ENCODE data around the gene ERC1. TPM values are rescaled to one million over a fixed set of nuclear protein-coding genes. Genes with fewer than 3 reads are reported as not detected.

Gene ERC1
- total RNA-seq, 1 experiment from 2014 or later: 39.4 TPM

- no peak for TF ChIP-seq CTCF (IDR thresholded peaks at IDR 0.05; ENCODE audit: unreplicated experiment)
- no peak overlapping the region for H3K4me3 Mint-ChIP-seq (ENCODE audit: low read depth, unreplicated experiment)
- no peaks in the 10 kb centered on the region for H3K27me3 Mint-ChIP-seq (ENCODE audit: unreplicated experiment)
- no peaks in the 10 kb centered on the region for H3K4me1 Mint-ChIP-seq (ENCODE audit: low read depth, unreplicated experiment)
- intact Hi-C loops (cut with micrococcal nuclease; ENCODE audit: unreplicated experiment): no loop called here
- BruUV-seq (replicated peaks): no TSS peak
- DNase-seq: no peak
- no peaks in the 10 kb centered on the region for H3K9me3 Mint-ChIP-seq (ENCODE audit: low read depth, unreplicated experiment)
- no peak overlapping the region for H3K27ac Mint-ChIP-seq (ENCODE audit: unreplicated experiment)
- H3K36me3 Mint-ChIP-seq (ENCODE audit: insufficient read depth, unreplicated experiment): no peaks in the 10 kb centered on the region
- CTCF ChIA-PET: interaction anchor here (0.6 kb wide), 1 partner anchor 596 kb away, joined by 4 read pairs; no protein-coding TSS in a partner anchor
These were observed 12.7 kb downstream of the ERC1 start for GRCh38 chr12:1003600-1004271.

- H3K4me1 Mint-ChIP-seq (ENCODE audit: low read depth, unreplicated experiment): no peaks in the 10 kb centered on the region
- H3K4me3 Mint-ChIP-seq (ENCODE audit: low read depth, unreplicated experiment): no peak overlapping the region
- H3K9me3 Mint-ChIP-seq (ENCODE audit: low read depth, unreplicated experiment): no peaks in the 10 kb centered on the region
- no peak for DNase-seq
- intact Hi-C loops (cut with micrococcal nuclease; ENCODE audit: unreplicated experiment): no loop called here
- H3K27me3 Mint-ChIP-seq (ENCODE audit: unreplicated experiment): no peaks in the 10 kb centered on the region
- BruUV-seq (replicated peaks): no TSS peak
- H3K27ac Mint-ChIP-seq (ENCODE audit: unreplicated experiment): no peak overlapping the region
- no peak for TF ChIP-seq CTCF (IDR thresholded peaks at IDR 0.05; ENCODE audit: unreplicated experiment)
- CTCF ChIA-PET: interaction anchor here (0.6 kb wide), 1 partner anchor 25 kb away, joined by 3 read pairs; no protein-coding TSS in a partner anchor
- H3K36me3 Mint-ChIP-seq (ENCODE audit: insufficient read depth, unreplicated experiment): no peaks in the 10 kb centered on the region
These were observed 15.2 kb downstream of the ERC1 start for GRCh38 chr12:1006255-1006654.

GRCh38 chr12:1007276-1007675 lies 16.3 kb downstream of the ERC1 start:
- no peak for TF ChIP-seq CTCF (IDR thresholded peaks at IDR 0.05; ENCODE audit: unreplicated experiment)
- Mint-ChIP-seq H3K9me3 (ENCODE audit: low read depth, unreplicated experiment) (no peaks in the 10 kb centered on the region), H3K4me1 (ENCODE audit: low read depth, unreplicated experiment) (no peaks in the 10 kb centered on the region), H3K27me3 (ENCODE audit: unreplicated experiment) (no peaks in the 10 kb centered on the region), H3K4me3 (ENCODE audit: low read depth, unreplicated experiment) (no peak overlapping the region), H3K36me3 (ENCODE audit: insufficient read depth, unreplicated experiment) (no peaks in the 10 kb centered on the region), H3K27ac (ENCODE audit: unreplicated experiment) (no peak overlapping the region)
- no TSS peak for BruUV-seq (replicated peaks)
- no peak for DNase-seq
- intact Hi-C loops (cut with micrococcal nuclease; ENCODE audit: unreplicated experiment): no loop called here
- CTCF ChIA-PET: no interaction called here

GRCh38 chr12:1007994-1008393 lies 17.0 kb downstream of the ERC1 start:
- no peaks in the 10 kb centered on the region for H3K36me3 Mint-ChIP-seq (ENCODE audit: insufficient read depth, unreplicated experiment)
- BruUV-seq (replicated peaks): no TSS peak
- TF ChIP-seq CTCF (IDR thresholded peaks at IDR 0.05; ENCODE audit: unreplicated experiment): no peak
- no peak overlapping the region for H3K27ac Mint-ChIP-seq (ENCODE audit: unreplicated experiment)
- no peak overlapping the region for H3K4me3 Mint-ChIP-seq (ENCODE audit: low read depth, unreplicated experiment)
- DNase-seq: no peak
- H3K4me1 Mint-ChIP-seq (ENCODE audit: low read depth, unreplicated experiment): no peaks in the 10 kb centered on the region
- CTCF ChIA-PET: no interaction called here
- no peaks in the 10 kb centered on the region for H3K9me3 Mint-ChIP-seq (ENCODE audit: low read depth, unreplicated experiment)
- intact Hi-C loops (cut with micrococcal nuclease; ENCODE audit: unreplicated experiment): no loop called here
- H3K27me3 Mint-ChIP-seq (ENCODE audit: unreplicated experiment): no peaks in the 10 kb centered on the region
